Fibroblast of skin of abdomen (primary cell): ENCODE data around the gene KIF13A.
A peak's percentile ranks its signal among the peaks of the same experiment; 100 is the strongest.
"Not testable (repeated sequence)": the region's sequence is repeated elsewhere in the genome, so short reads cannot be mapped to it uniquely, and the experiment has no call there.

Source experiments
- DNase-seq: peaks from one replicate; pipeline ENCODE4 v3.0.0-alpha.2; 2013

The KIF13A gene

GRCh38 chr6:17998003-17998402 lies 10.6 kb upstream of the KIF13A start:
- no peak for DNase-seq

- no peak for DNase-seq
Observed at GRCh38 chr6:17995414-17995813, 8.0 kb upstream of the KIF13A start.

- peak; percentile 34 for DNase-seq
Observed at GRCh38 chr6:17994019-17994418, 6.6 kb upstream of the KIF13A start.

- DNase-seq = no peak
Observed at GRCh38 chr6:17988422-17988944, 1.0 kb upstream of the KIF13A start.

- peak; percentile 68 for DNase-seq
Observed at GRCh38 chr6:17987697-17988421, 424 bp upstream of the KIF13A start.

GRCh38 chr6:17986656-17987446 lies 584 bp downstream of the KIF13A start:
- DNase-seq = no peak

GRCh38 chr6:17985934-17986655 lies 1.3 kb downstream of the KIF13A start:
- no peak for DNase-seq

GRCh38 chr6:17984812-17985670 lies 2.4 kb downstream of the KIF13A start:
- no peak for DNase-seq

- DNase-seq = no peak
Observed at GRCh38 chr6:17984399-17984798, 3.0 kb downstream of the KIF13A start.

GRCh38 chr6:17983730-17984129 lies 3.7 kb downstream of the KIF13A start:
- no peak for DNase-seq

GRCh38 chr6:17980329-17980728 lies 7.1 kb downstream of the KIF13A start:
- DNase-seq = no peak

GRCh38 chr6:17979479-17979878 lies 8.0 kb downstream of the KIF13A start:
- no peak for DNase-seq

- not testable (repeated sequence) for DNase-seq
Observed at GRCh38 chr6:17976258-17976657, 11.2 kb downstream of the KIF13A start.

- no peak for DNase-seq
Observed at GRCh38 chr6:17974570-17975368, 12.7 kb downstream of the KIF13A start.

GRCh38 chr6:17972978-17973622 lies 14.3 kb downstream of the KIF13A start:
- DNase-seq = no peak

- no peak for DNase-seq
Observed at GRCh38 chr6:17972074-17972952, 15.1 kb downstream of the KIF13A start.

GRCh38 chr6:17971128-17972073 lies 16.0 kb downstream of the KIF13A start:
- DNase-seq = peak; percentile 57

- DNase-seq = no peak
Observed at GRCh38 chr6:17968876-17969275, 18.6 kb downstream of the KIF13A start.
